ENCODE results near the gene TMC2. TPM values are rescaled to one million over a fixed set of nuclear protein-coding genes. Genes with fewer than 3 reads are reported as not detected.

TMC2 gene
- total RNA-seq, 1 donor from 2014 or later: 0.11 TPM

- no peak for DNase-seq (ENCODE audit: low spot score in 2 of 2, unreplicated experiment in 2 of 2)
- Mint-ChIP-seq H3K4me1 (peaks cover 4% of the 10 kb centered on the region), H3K4me3 (no peak overlapping the region), H3K36me3 (no peaks in the 10 kb centered on the region), H3K27ac (no peak overlapping the region), H3K9me3 (peaks cover 5% of the 10 kb centered on the region), H3K27me3 (ENCODE audit: low read depth) (peaks cover 74% of the 10 kb centered on the region)
- TF ChIP-seq CTCF (IDR thresholded peaks at IDR 0.05; ENCODE audit: unreplicated experiment): no peak
Observed at GRCh38 chr20:2542361-2542760, 6.0 kb downstream of the TMC2 start.

GRCh38 chr20:2544211-2544610, 7.8 kb downstream of the TMC2 start:
- Mint-ChIP-seq H3K27ac (no peak overlapping the region), H3K9me3 (peaks cover 5% of the 10 kb centered on the region), H3K27me3 (ENCODE audit: low read depth) (peaks cover 69% of the 10 kb centered on the region), H3K36me3 (no peaks in the 10 kb centered on the region), H3K4me3 (no peak overlapping the region), H3K4me1 (peaks cover 4% of the 10 kb centered on the region)
- DNase-seq (ENCODE audit: low spot score in 2 of 2, unreplicated experiment in 2 of 2): no peak
- TF ChIP-seq CTCF (IDR thresholded peaks at IDR 0.05; ENCODE audit: unreplicated experiment): no peak

- TF ChIP-seq CTCF (IDR thresholded peaks at IDR 0.05; ENCODE audit: unreplicated experiment): no peak
- DNase-seq (ENCODE audit: low spot score in 2 of 2, unreplicated experiment in 2 of 2): no peak
- Mint-ChIP-seq H3K27ac (no peak overlapping the region), H3K4me1 (peaks cover 4% of the 10 kb centered on the region), H3K27me3 (ENCODE audit: low read depth) (peaks cover 76% of the 10 kb centered on the region), H3K4me3 (no peak overlapping the region), H3K36me3 (no peaks in the 10 kb centered on the region), H3K9me3 (peaks cover 5% of the 10 kb centered on the region)
Observed at GRCh38 chr20:2545594-2545993, 9.2 kb downstream of the TMC2 start.

DNA sequence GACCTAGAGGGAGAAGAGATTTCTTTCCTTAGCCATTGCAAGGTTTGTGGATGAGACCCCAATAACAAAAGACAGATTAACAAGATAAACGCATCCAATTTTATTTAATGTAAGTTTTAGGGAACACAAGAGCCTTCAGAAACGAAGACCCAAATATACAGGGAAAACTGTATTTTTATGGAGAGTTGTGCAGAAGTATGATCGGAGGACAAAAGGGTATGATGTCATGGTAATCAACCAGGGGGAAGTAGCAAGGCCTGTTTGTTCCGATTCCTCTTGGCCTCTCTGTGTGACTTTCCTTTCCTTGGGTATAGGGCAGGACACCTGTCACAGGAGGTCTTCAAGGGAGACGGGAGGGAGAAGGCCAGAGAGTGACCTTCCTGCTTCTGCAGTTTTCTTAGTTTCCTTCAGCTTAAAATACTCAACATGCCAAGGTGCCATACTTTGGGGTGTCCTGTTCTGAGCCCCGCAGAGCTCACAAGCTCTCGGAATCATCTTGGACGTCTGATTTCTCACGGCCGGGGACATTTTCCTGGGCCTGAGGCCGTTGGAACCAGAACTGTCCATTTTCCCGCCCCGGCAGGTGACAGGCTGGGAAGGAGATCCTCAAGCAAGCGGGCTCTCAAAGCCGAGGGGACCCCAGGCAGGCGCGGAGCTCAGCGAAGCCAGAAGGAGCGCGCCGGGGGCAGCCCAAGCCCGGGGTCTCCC, 21.7 kb downstream of the TMC2 start:
- no peaks in the 10 kb centered on the region for H3K36me3 Mint-ChIP-seq
- no peaks in the 10 kb centered on the region for H3K9me3 Mint-ChIP-seq
- TF ChIP-seq CTCF (IDR thresholded peaks at IDR 0.05; ENCODE audit: unreplicated experiment): no peak
- peaks cover 3% of the 10 kb centered on the region for H3K4me1 Mint-ChIP-seq
- H3K27me3 Mint-ChIP-seq (ENCODE audit: low read depth): peaks cover 97% of the 10 kb centered on the region
- DNase-seq (ENCODE audit: low spot score in 2 of 2, unreplicated experiment in 2 of 2): no peak
- peak overlapping the region; percentile 36 for H3K4me3 Mint-ChIP-seq
- no peak overlapping the region for H3K27ac Mint-ChIP-seq

DNA sequence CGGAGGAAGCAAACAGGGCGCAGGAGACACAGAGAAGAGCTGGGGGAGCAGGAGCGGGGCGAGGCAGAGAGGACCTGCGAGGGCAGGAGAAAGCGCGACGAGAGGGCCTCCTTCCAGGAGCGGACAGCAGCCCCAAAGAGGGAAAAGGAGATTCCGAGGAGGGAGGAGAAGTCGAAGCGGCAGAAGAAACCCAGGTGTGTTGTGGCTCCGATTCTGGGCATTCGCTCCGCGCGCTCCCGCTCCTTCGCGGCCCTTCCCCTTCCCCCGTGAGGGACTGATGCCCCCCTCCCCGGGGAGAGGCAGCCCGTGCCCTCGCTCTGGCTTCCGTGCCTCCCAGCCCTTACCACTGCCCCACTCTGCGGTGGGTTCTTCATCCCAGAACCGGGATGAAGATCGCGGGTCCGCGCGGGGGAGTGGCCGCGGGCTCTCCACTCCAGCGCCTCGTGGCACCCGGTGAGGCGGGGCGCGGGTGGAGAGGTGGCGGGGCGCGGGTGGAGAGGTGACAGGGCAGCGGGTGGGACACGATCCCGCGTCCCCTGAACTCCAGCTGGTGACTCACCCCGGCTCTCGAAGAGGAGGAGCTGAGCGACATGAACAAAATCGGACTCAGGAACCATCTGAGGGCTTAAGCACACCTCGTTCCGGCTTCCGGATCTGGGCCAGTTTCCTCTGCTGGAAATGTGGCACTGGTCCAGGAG, 22.4 kb downstream of the TMC2 start:
- no peak for TF ChIP-seq CTCF (IDR thresholded peaks at IDR 0.05; ENCODE audit: unreplicated experiment)
- Mint-ChIP-seq H3K9me3 (no peaks in the 10 kb centered on the region), H3K4me1 (peaks cover 3% of the 10 kb centered on the region), H3K36me3 (no peaks in the 10 kb centered on the region), H3K27ac (no peak overlapping the region), H3K27me3 (ENCODE audit: low read depth) (peaks cover 92% of the 10 kb centered on the region), H3K4me3 (peak overlapping the region; percentile 36)
- DNase-seq (ENCODE audit: low spot score in 2 of 2, unreplicated experiment in 2 of 2): no peak

All from mesothelial cell of epicardium (in vitro differentiated cells).